PC-3 (cell line): Measurements from ENCODE around the gene CLEC16A.

Experiments used
- EZH2 ChIP-seq: fragments of 300-600 bp; sonication (generic); IDR thresholded peaks from one replicate; pipeline ENCODE4 v1.6.1; 2017; ENCODE audit warnings: antibody characterized with exemption, mild to moderate bottlenecking, low read length; ENCODE audit not compliant: unreplicated experiment
- TF ChIP-seq, protein P1 (sequence below): fragments of 300-600 bp; sonication (generic); conservative IDR thresholded peaks from 2 replicates; pipeline ENCODE4 v1.5.1; 2017; ENCODE audit warnings: antibody characterized with exemption, low read depth, mild to moderate bottlenecking, low read length

GRCh38 chr16:10981697-10982216 is 37.4 kb downstream of the CLEC16A start:
- TF ChIP-seq, protein P1, sequence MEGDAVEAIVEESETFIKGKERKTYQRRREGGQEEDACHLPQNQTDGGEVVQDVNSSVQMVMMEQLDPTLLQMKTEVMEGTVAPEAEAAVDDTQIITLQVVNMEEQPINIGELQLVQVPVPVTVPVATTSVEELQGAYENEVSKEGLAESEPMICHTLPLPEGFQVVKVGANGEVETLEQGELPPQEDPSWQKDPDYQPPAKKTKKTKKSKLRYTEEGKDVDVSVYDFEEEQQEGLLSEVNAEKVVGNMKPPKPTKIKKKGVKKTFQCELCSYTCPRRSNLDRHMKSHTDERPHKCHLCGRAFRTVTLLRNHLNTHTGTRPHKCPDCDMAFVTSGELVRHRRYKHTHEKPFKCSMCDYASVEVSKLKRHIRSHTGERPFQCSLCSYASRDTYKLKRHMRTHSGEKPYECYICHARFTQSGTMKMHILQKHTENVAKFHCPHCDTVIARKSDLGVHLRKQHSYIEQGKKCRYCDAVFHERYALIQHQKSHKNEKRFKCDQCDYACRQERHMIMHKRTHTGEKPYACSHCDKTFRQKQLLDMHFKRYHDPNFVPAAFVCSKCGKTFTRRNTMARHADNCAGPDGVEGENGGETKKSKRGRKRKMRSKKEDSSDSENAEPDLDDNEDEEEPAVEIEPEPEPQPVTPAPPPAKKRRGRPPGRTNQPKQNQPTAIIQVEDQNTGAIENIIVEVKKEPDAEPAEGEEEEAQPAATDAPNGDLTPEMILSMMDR, result peak; percentile 65
- no peak for TF ChIP-seq EZH2
